ENCODE data around the gene FAM110D. TPM values are rescaled to one million over a fixed set of nuclear protein-coding genes. Genes with fewer than 3 reads are reported as not detected.

The FAM110D gene
- total and polyA plus RNA-seq, 10 of the 15 experiments (the other 5 are each of a cell fraction or from before 2014, with no cell fraction given), result 0.06 TPM; not detected in 9

- no peak for TF ChIP-seq NR2F1 (conservative IDR thresholded peaks at IDR 0.05)
Observed at GRCh38 chr1:26210147-26210870, 51.4 kb downstream of the FAM110D start (continued).

- Histone ChIP-seq H3K4me1 (ENCODE audit: control insufficient read depth, insufficient read depth, low read length) (no peaks in the 10 kb centered on the region), H3K4me2 (ENCODE audit: control insufficient read depth, insufficient read depth) (no peak overlapping the region), H2AFZ (ENCODE audit: control insufficient read depth, low read depth, low read length) (no peak overlapping the region), H3K4me3 (no peak overlapping the region), H3K9ac (ENCODE audit: control insufficient read depth, insufficient read depth, low read length) (no peak overlapping the region), H3K27ac (ENCODE audit: control insufficient read depth, insufficient read depth) (no peak overlapping the region), H3K27me3 (replicated peaks in 1 of 2; ENCODE audit: control insufficient read depth in 2 of 2, insufficient read depth in 2 of 2, low read length in 1 of 2) (no peaks in the 10 kb centered on the region), H3K36me3 (ENCODE audit: control insufficient read depth in 2 of 2, insufficient read depth in 2 of 2, low read length in 1 of 2) (no peaks in the 10 kb centered on the region), H4K20me1 (ENCODE audit: control insufficient read depth, insufficient read depth) (no peaks in the 10 kb centered on the region), H3K9me3 (replicated peaks; ENCODE audit: control insufficient read depth, insufficient read depth, low read length) (no peaks in the 10 kb centered on the region), H3K79me2 (ENCODE audit: control insufficient read depth, insufficient read depth, low read length) (no peaks in the 10 kb centered on the region)
- intact Hi-C loops (cut with micrococcal nuclease; ENCODE audit: unreplicated experiment) (no loop called here), in situ Hi-C loops (cut with MboI) (no loop called here)
- no peak for DNase-seq (ENCODE audit: low read depth, low spot score)
- no TSS peak for BruUV-seq (replicated peaks)
- FAIRE-seq, result no peak
- TF ChIP-seq HCFC1 (IDR thresholded peaks at IDR 0.05; ENCODE audit: low read length) (no peak), BCLAF1 (IDR thresholded peaks at IDR 0.05) (no peak), TCF3 (IDR thresholded peaks at IDR 0.05; ENCODE audit: borderline replicate concordance, insufficient read depth, low read depth, low read length) (no peak), TBL1XR1 (IDR thresholded peaks at IDR 0.05; ENCODE audit: low read depth, low read length) (no peak), NFYA (IDR thresholded peaks at IDR 0.05; ENCODE audit: borderline replicate concordance, low read depth, low read length) (no peak), ELK1 (IDR thresholded peaks at IDR 0.05; ENCODE audit: low read depth, low read length) (no peak), EGR1 (IDR thresholded peaks at IDR 0.05; ENCODE audit: borderline replicate concordance in 1 of 2, low read depth in 2 of 2, low read length in 2 of 2) (no peak)
- ChIA-PET RAD21 (ENCODE audit: unreplicated experiment) (no interaction called here), SMC1A (ENCODE audit: uncharacterized antibody, unreplicated experiment) (interaction anchor here (0.6 to 1.0 kb wide), 2 partner anchors 8 to 9 kb away, joined by 3 read pairs; no protein-coding TSS in a partner anchor), CTCF (interaction anchor here (1.4 kb wide), 1 partner anchor 205 kb away, joined by 4 read pairs; no protein-coding TSS in a partner anchor), POLR2A (no interaction called here)
- ATAC-seq, result no peak
- WGBS (ENCODE audit: insufficient coverage, insufficient replicate concordance, low lambda C conversion rate, missing lambda C conversion rate), result 30% methylated on average over 5 of the region's 5 CpGs
Observed at GRCh38 chr1:26212726-26213125, 53.8 kb downstream of the FAM110D start.
